Panc1 (cell line): ENCODE results near the gene CALM3. TPM values are rescaled to one million over a fixed set of nuclear protein-coding genes. Genes with fewer than 3 reads are reported as not detected.

Experiments used
- ATAC-seq: fragments of 200-7000 bp; cut with Tn5 transposase; 2 replicates; pipeline ENCODE4 v1.9.1; 2020; ENCODE audit warnings: mild to moderate bottlenecking, moderate library complexity
- BruUV-seq: library from RNA; stranded (reverse); fragments of 400-500 nt; replicated peaks from 2 replicates; lab custom pipeline; 2021; lab: Mats Ljungman, UMichigan
- CTCF ChIA-PET: fragments of 300-600 bp; sonication (Branson Sonifier 250); formaldehyde crosslinking; loops from one replicate; lab custom pipeline; 2022; ENCODE audit warnings: antibody characterized with exemption; lab: Charles Lee
- POLR2A ChIA-PET: fragments of 300-600 bp; sonication (Branson Sonifier 250); formaldehyde crosslinking; loops from one replicate; lab custom pipeline; 2022; ENCODE audit warnings: antibody characterized with exemption; lab: Charles Lee
- DNase-seq: peaks from one replicate; pipeline ENCODE4 v3.0.0-alpha.2; 2010; ENCODE audit warnings: low read depth, low spot score
- H3K27ac ChIP-seq: 2 replicates; pipeline ENCODE4 v1.5.1; 2011; ENCODE audit warnings: mild to moderate bottlenecking, low read length, inconsistent platforms
- H3K27me3 ChIP-seq: fragments of 200-500 bp; sonication (Bioruptor generic); 2 replicates; pipeline ENCODE4 v1.6.0; 2014; ENCODE audit warnings: low read length, inconsistent platforms; ENCODE audit not compliant: control insufficient read depth, insufficient read depth
- H3K36me3 ChIP-seq: fragments of 200-500 bp; sonication (Bioruptor generic); 2 replicates; pipeline ENCODE4 v1.5.1; 2014; ENCODE audit warnings: inconsistent platforms, mild to moderate bottlenecking, low read length, moderate library complexity; ENCODE audit not compliant: control insufficient read depth, insufficient read depth
- H3K4me1 ChIP-seq: 2 replicates; pipeline ENCODE4 v1.5.1; 2011; ENCODE audit warnings: inconsistent platforms, mild to moderate bottlenecking, low read length, moderate library complexity; ENCODE audit not compliant: control insufficient read depth, insufficient read depth
- H3K4me3 ChIP-seq, 2 experiments: 2 replicates each; pipeline ENCODE4 v1.5.1; 2011 to 2012; ENCODE audit warnings: low read depth in 2 of 2, low read length in 2 of 2, mild to moderate bottlenecking in 2 of 2, inconsistent platforms in 1 of 2, moderate library complexity in 1 of 2
- H3K9me3 ChIP-seq: fragments of 200-500 bp; sonication (Bioruptor generic); 2 replicates; pipeline ENCODE4 v1.5.1; 2014; ENCODE audit warnings: low read depth, mild to moderate bottlenecking, inconsistent platforms, low read length, moderate library complexity; ENCODE audit not compliant: control insufficient read depth, insufficient read depth
- CTCF ChIP-seq: fragments of 450-650 bp; IDR thresholded peaks from 2 replicates; pipeline ENCODE4 v1.5.1; 2017; ENCODE audit warnings: mild to moderate bottlenecking
- POLR2AphosphoS5 ChIP-seq: IDR thresholded peaks from 2 replicates; pipeline ENCODE4 v1.6.1; 2012; ENCODE audit warnings: mild to moderate bottlenecking, low read depth, low read length, moderate library complexity
- REST ChIP-seq, 2 experiments: IDR thresholded peaks; 2 replicates each; pipeline ENCODE4 v1.6.1; 2011 to 2012; ENCODE audit warnings: low read depth in 2 of 2, control low read depth in 1 of 2, low read length in 1 of 2, mild to moderate bottlenecking in 1 of 2, moderate library complexity in 1 of 2; ENCODE audit not compliant: insufficient read depth in 1 of 2
- SIN3A ChIP-seq: IDR thresholded peaks from 2 replicates; pipeline ENCODE4 v1.6.1; 2012; ENCODE audit warnings: low read depth, mild to moderate bottlenecking, low read length, moderate library complexity, borderline replicate concordance; ENCODE audit not compliant: insufficient read depth
- TCF7L2 ChIP-seq: IDR thresholded peaks from 2 replicates; pipeline ENCODE4 v1.6.1; 2011; ENCODE audit warnings: mild to moderate bottlenecking, low read depth, low read length, inconsistent platforms
- in situ Hi-C: cut with HindIII; loops from 2 replicates; pipeline ENCODE4 v1.10.0; 2016; ENCODE audit warnings: low sequenced_read_pairs, low pct_unique_long_range_greater_than_20kb
- intact Hi-C: fragments of 100-400 bp; cut with micrococcal nuclease; formaldehyde crosslinking; loops from one replicate; pipeline ENCODE4 v1.10.0; 2022; ENCODE audit not compliant: unreplicated experiment
- total RNA-seq: library from RNA; stranded (reverse); gene quantifications from one replicate; pipeline ENCODE4 v1.2.1, GENCODE V29; 2021; ENCODE audit not compliant: unreplicated experiment

Gene CALM3
- total RNA-seq, 1 experiment from 2014 or later, result 212 TPM

GRCh38 chr19:46630586-46631205, 29.6 kb downstream of the CALM3 start:
- Histone ChIP-seq H3K9me3 (no peaks in the 10 kb centered on the region), H3K36me3 (no peaks in the 10 kb centered on the region), H3K27me3 (no peaks in the 10 kb centered on the region), H3K4me3 (no peak overlapping the region), H3K4me1 (no peaks in the 10 kb centered on the region), H3K27ac (no peak overlapping the region)
- no peak for ATAC-seq
- ChIA-PET CTCF (interaction anchor here (0.8 to 1.0 kb wide), 2 partner anchors 9 to 13 kb away, joined by 3 to 4 read pairs; no protein-coding TSS in a partner anchor), POLR2A (no interaction called here)
- intact Hi-C loops, result no loop called here
- in situ Hi-C loops, result no loop called here
- TF ChIP-seq REST (IDR thresholded peaks at IDR 0.05; ENCODE audit: insufficient read depth in 1 of 2, low read depth in 2 of 2, low read length in 1 of 2), result no peak
- TF ChIP-seq TCF7L2, result no peak
- TF ChIP-seq CTCF, result no peak
- no peak for TF ChIP-seq SIN3A
- BruUV-seq, result no TSS peak
- no peak for DNase-seq

- TF ChIP-seq SIN3A (no peak), REST (IDR thresholded peaks at IDR 0.05; ENCODE audit: insufficient read depth in 1 of 2, low read depth in 2 of 2, low read length in 1 of 2) (no peak), POLR2AphosphoS5 (no peak), CTCF (no peak), TCF7L2 (no peak)
- Histone ChIP-seq H3K36me3 (no peaks in the 10 kb centered on the region), H3K27me3 (no peaks in the 10 kb centered on the region), H3K4me3 (no peak overlapping the region), H3K4me1 (no peaks in the 10 kb centered on the region), H3K27ac (no peak overlapping the region), H3K9me3 (no peaks in the 10 kb centered on the region)
- in situ Hi-C loops (no loop called here), intact Hi-C loops (no loop called here)
- ATAC-seq (no peak), DNase-seq (no peak)
- CTCF ChIA-PET, result interaction anchor here (1.0 kb wide), 1 partner anchor 14 kb away, joined by 4 read pairs; no protein-coding TSS in a partner anchor
- POLR2A ChIA-PET, result no interaction called here
- BruUV-seq, result no TSS peak
Measured at GRCh38 chr19:46631481-46631880, 30.4 kb downstream of the CALM3 start.
